Activated CD4-positive, alpha-beta T cell treated with anti-CD3 and anti-CD28 coated beads, Interleukin-2, amount 10 ng/mL, durations not matched to agents 7 days and 5 days (primary cell): ENCODE results near the gene SMURF2. TPM values are rescaled to one million over a fixed set of nuclear protein-coding genes. Genes with fewer than 3 reads are reported as not detected.

Experiments
- CTCF ChIA-PET: fragments of 350-600 bp; sonication (Branson Sonifier 250); formaldehyde crosslinking; loops from one replicate; lab custom pipeline; 2021; ENCODE audit warnings: antibody characterized with exemption; lab: Charles Lee
- POLR2A ChIA-PET: fragments of 350-600 bp; sonication (Branson Sonifier 250); formaldehyde crosslinking; loops from one replicate; lab custom pipeline; 2021; ENCODE audit warnings: antibody characterized with exemption; lab: Charles Lee
- DNase-seq: peaks from one replicate; pipeline ENCODE4 v3.0.0-alpha.2; 2020
- H3K27ac Mint-ChIP-seq: one replicate; pipeline ENCODE4 v1.8.0; 2021; ENCODE audit warnings: mild to moderate bottlenecking, moderate library complexity, mixed read lengths
- H3K27me3 Mint-ChIP-seq: one replicate; pipeline ENCODE4 v1.8.0; 2021; ENCODE audit warnings: mixed read lengths
- H3K36me3 Mint-ChIP-seq: one replicate; pipeline ENCODE4 v1.8.0; 2021; ENCODE audit warnings: low read depth, mixed read lengths
- H3K4me1 Mint-ChIP-seq: one replicate; pipeline ENCODE4 v1.8.0; 2021; ENCODE audit warnings: mixed read lengths
- H3K4me3 Mint-ChIP-seq: one replicate; pipeline ENCODE4 v1.8.0; 2021; ENCODE audit warnings: mild to moderate bottlenecking, moderate library complexity, mixed read lengths
- H3K9me3 Mint-ChIP-seq: one replicate; pipeline ENCODE4 v1.8.0; 2021; ENCODE audit warnings: mixed read lengths
- total RNA-seq, 2 experiments: library from RNA; stranded (reverse); gene quantifications; one replicate each; pipeline ENCODE4 v1.2.3, GENCODE V29; 2021

Gene SMURF2
- total RNA-seq, 2 experiments from 2014 or later: 17.4 to 18.2 TPM

DNA sequence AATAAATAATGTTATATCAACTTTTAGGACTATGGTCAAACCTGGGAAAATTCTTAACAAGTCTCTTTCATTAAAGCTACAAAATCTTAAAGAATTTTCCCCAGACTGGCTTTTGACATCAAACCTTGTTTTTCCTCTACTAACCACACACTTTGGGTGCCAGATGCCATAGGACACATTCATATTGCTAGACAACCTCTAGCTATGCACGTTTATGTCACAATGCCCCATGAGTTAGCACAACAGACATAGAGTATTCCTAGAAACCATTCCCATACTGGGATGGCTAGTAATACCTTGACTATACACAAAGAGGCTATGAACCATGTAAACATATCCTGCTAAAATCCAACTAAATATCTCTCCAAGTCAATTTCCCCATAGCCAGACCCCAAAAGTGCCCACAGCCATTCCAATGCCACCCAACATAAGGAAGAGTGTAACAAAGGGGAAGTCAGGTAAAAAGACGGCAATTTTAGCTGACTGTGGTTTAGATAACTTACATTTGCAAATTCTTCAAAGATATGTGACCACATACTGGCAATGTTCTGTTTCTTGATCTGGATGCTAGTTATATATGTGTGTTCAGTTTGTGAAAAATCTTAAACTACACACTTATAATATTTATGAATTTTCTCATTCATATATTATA is 23.4 kb downstream of the SMURF2 start:
- ChIA-PET CTCF (interaction anchor here (1.4 kb wide), 1 partner anchor 15 kb away, joined by 3 read pairs; no protein-coding TSS in a partner anchor), POLR2A (no interaction called here)
- Mint-ChIP-seq H3K27ac (no peak overlapping the region), H3K27me3 (no peaks in the 10 kb centered on the region), H3K9me3 (no peaks in the 10 kb centered on the region), H3K4me3 (no peak overlapping the region), H3K36me3 (peaks cover 19% of the 10 kb centered on the region), H3K4me1 (peaks cover 28% of the 10 kb centered on the region)
- no peak for DNase-seq

DNA sequence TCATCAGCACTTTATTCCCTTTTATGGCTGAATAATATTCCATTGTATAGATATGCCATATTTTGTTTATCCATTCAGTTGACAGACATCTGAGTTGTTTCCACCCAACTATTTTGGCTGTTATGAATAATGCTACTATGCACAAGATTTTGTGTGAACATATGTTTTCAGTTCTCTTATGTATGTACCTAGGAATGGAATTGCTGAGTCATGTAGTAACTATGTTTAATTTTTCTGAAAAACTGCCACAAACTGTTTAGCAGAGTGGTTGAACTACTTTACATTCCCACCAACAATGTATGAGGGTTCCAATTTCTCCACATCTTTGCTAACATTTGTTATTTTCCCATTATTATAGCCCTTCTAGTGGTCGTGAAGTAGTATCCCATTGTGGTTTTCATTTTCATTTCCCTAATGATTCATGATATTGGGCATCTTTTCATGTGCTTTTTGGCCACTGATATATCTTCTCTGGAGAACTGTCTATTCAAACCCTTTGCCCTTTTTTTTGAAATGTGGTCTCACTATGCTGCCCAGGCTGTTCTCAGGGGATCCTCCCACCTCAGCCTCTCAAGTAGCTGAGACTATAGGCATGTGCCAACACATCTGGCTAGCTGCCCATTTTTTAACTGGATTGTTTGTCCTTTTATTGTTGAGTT is 26.3 kb downstream of the SMURF2 start:
- H3K36me3 Mint-ChIP-seq: peaks cover 17% of the 10 kb centered on the region
- ChIA-PET CTCF (interaction anchor here (0.8 kb wide), 1 partner anchor 9 kb away, joined by 4 read pairs; no protein-coding TSS in a partner anchor), POLR2A (no interaction called here)
- DNase-seq: no peak
- H3K27ac Mint-ChIP-seq: no peak overlapping the region
- no peak overlapping the region for H3K4me3 Mint-ChIP-seq
- H3K4me1 Mint-ChIP-seq: peaks cover 32% of the 10 kb centered on the region
- no peaks in the 10 kb centered on the region for H3K9me3 Mint-ChIP-seq
- H3K27me3 Mint-ChIP-seq: no peaks in the 10 kb centered on the region

DNA sequence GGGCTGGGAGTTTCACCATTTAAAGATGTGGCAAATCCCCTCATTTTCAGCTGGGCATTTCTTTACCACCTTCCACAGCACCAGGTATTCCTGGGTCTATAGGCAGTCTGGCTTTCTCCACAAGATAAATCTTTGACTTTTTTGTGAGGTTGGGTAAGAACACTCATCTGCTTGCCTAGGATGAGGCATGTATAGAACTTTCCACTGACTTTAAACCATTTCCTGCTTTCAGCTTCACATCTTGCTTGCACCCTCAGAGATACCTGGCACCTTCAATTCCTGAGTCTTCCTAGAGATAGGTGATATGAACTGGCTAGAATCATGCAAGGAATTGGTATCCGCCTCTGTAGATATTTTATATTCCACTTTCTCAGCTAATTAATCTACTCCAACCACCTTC is 27.9 kb downstream of the SMURF2 start:
- ChIA-PET CTCF (interaction anchor here (0.6 to 1.2 kb wide), 4 partner anchors 10 to 68 kb away, joined by 3 to 9 read pairs (median 6); no protein-coding TSS in a partner anchor), POLR2A (interaction anchor here (0.5 kb wide), 2 partner anchors 42 to 129 kb away, joined by 3 read pairs; no protein-coding TSS in a partner anchor)
- Mint-ChIP-seq H3K36me3 (peaks cover 17% of the 10 kb centered on the region), H3K9me3 (no peaks in the 10 kb centered on the region), H3K27ac (peak overlapping the region; percentile 13), H3K4me3 (no peak overlapping the region), H3K4me1 (peaks cover 40% of the 10 kb centered on the region), H3K27me3 (no peaks in the 10 kb centered on the region)
- DNase-seq: no peak

DNA sequence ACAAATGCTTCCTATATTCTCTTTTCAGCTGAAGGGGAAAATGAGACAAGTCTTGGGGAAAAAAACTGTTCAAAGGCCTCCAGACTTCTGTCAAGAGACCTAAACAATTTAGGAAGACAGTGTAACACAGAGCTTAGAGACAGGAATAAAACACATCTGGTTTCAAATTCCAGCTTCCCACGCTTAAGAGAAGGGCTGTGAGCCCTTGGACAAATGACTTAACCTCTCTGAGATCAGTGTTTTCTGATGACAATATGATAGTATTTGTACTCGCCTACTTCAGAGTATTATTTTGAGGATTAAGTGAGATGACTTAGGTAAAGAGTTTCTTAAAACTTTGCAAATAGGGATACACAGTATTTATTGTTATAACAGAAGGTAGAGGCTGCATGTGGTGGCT is 29.5 kb downstream of the SMURF2 start:
- ChIA-PET CTCF (interaction anchor here (0.6 to 1.6 kb wide), 6 partner anchors 14 to 1764 kb away, joined by 3 to 4 read pairs (median 4); no protein-coding TSS in a partner anchor), POLR2A (interaction anchor here (0.6 kb wide), 1 partner anchor 9 kb away, joined by 3 read pairs; no protein-coding TSS in a partner anchor)
- H3K27ac Mint-ChIP-seq: no peak overlapping the region
- no peak overlapping the region for H3K4me3 Mint-ChIP-seq
- H3K4me1 Mint-ChIP-seq: peaks cover 51% of the 10 kb centered on the region
- H3K9me3 Mint-ChIP-seq: no peaks in the 10 kb centered on the region
- H3K27me3 Mint-ChIP-seq: no peaks in the 10 kb centered on the region
- H3K36me3 Mint-ChIP-seq: peaks cover 12% of the 10 kb centered on the region
- DNase-seq: no peak

DNA sequence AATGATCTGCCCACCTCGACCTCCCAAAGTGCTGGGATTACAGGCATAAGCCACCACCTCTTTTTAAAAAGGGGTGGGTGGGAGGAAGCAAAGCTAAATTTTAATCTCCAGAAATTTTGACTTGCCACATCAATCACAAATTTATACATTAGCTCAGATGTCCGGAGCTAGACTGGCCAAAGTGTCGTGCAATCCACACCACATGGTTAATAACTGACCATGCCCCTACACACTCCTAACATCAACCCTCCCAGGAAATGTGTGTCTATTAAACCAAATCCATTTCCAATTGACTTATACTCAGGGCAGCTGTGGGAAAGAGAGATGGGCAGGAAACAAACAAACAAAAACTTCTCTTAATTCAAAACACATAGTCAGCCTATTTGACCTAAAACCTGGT is 29.9 kb downstream of the SMURF2 start:
- POLR2A ChIA-PET: interaction anchor here (0.6 kb wide), 1 partner anchor 9 kb away, joined by 3 read pairs; no protein-coding TSS in a partner anchor
- peaks cover 55% of the 10 kb centered on the region for H3K4me1 Mint-ChIP-seq
- H3K4me3 Mint-ChIP-seq: no peak overlapping the region
- DNase-seq: no peak
- CTCF ChIA-PET: interaction anchor here (0.6 to 1.6 kb wide), 6 partner anchors 14 to 1764 kb away, joined by 3 to 4 read pairs (median 4); no protein-coding TSS in a partner anchor
- H3K27me3 Mint-ChIP-seq: no peaks in the 10 kb centered on the region
- H3K36me3 Mint-ChIP-seq: peaks cover 12% of the 10 kb centered on the region
- no peak overlapping the region for H3K27ac Mint-ChIP-seq
- H3K9me3 Mint-ChIP-seq: no peaks in the 10 kb centered on the region

DNA sequence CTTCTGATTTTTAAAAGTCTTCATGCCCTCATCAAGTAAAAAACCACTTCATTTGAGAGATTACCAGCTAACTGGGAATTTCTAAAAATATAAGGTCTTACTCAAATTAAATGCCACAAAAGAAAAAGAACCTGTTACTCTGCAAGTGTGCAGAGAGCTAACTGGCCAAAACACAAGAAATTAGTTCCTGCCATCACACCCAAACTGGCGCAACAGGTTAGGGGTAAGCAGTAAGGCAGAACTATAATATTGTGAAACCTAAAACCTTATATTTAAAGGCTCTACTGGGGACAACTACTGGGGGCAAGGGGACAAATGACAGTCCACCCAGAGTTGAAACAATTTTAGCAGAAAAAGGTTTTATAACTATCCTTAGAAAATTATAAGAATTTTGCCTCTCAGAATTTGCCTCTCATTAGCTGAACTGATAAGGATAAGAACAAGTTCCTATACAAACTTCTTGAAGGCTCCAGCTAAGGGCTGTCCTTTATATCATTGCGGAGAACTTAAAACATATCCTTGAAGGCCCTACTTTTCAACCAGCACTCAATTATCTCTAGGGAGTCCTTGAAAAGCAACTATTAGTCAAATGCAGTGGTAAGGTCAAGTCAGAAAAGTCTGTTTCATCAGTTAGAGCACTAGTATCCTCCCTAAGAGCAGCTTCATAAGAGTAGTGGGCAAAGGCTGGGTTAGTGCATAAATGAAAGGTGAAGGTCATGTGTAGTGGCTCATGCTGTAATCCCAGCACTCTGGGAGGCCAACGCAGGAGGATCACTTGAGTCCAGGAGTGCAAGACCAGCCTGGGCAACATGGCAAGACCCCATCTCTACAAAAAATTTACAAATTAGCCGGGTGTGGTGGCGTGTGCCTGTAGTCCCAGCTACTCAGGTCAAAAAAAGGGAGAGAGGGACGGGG is 31.5 kb downstream of the SMURF2 start:
- H3K4me1 Mint-ChIP-seq: peaks cover 47% of the 10 kb centered on the region
- POLR2A ChIA-PET: no interaction called here
- CTCF ChIA-PET: interaction anchor here (0.7 to 0.8 kb wide), 2 partner anchors 16 to 19 kb away, joined by 3 to 4 read pairs; no protein-coding TSS in a partner anchor
- H3K27ac Mint-ChIP-seq: no peak overlapping the region
- H3K9me3 Mint-ChIP-seq: no peaks in the 10 kb centered on the region
- DNase-seq: no peak
- no peak overlapping the region for H3K4me3 Mint-ChIP-seq
- H3K27me3 Mint-ChIP-seq: no peaks in the 10 kb centered on the region
- peaks cover 9% of the 10 kb centered on the region for H3K36me3 Mint-ChIP-seq

DNA sequence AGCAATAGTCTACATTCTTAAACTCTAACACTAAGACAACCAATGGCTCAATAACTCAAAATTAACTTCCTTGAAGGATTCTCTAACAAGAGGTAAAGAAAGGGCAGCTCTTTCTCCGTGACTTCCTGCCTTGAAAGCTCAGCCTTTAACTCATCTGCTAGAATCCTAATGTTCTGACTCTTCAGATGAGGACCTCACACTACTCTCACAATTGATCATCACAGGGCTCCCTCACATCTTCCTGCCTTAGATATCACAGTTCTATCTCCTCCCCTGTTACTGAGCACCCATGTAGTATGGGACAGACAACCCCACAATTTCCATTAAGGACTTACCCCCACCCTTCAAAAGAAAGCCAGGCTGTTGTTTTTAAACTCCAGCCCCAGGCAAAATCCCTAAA is 33.5 kb downstream of the SMURF2 start:
- H3K27ac Mint-ChIP-seq: peak overlapping the region; percentile 57
- H3K4me1 Mint-ChIP-seq: peaks cover 35% of the 10 kb centered on the region
- no peak overlapping the region for H3K4me3 Mint-ChIP-seq
- no peaks in the 10 kb centered on the region for H3K27me3 Mint-ChIP-seq
- DNase-seq: no peak
- no peaks in the 10 kb centered on the region for H3K9me3 Mint-ChIP-seq
- CTCF ChIA-PET: interaction anchor here (1.2 kb wide), 1 partner anchor 13 kb away, joined by 4 read pairs; no protein-coding TSS in a partner anchor
- H3K36me3 Mint-ChIP-seq: no peaks in the 10 kb centered on the region
- POLR2A ChIA-PET: no interaction called here

DNA sequence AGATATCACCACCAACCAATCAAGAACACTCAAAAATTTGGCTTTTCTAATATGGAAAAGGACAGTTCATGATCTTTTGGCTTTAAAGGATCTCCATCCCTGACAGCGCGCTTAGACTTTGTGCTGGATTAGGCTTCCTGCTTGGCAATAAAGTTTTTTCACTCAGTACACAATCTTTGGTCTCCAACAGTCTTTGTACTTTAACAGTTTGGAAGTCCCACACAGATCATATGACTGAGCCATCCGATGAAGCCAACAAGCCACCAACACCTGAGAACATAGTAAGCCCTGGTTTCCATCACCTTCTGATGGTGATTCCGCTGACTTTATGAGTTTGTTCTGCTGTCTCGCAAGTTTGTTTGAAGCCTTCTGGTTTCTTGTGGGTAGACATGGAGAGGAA is 34.3 kb downstream of the SMURF2 start:
- ChIA-PET POLR2A (no interaction called here), CTCF (no interaction called here)
- peaks cover 4% of the 10 kb centered on the region for H3K36me3 Mint-ChIP-seq
- no peaks in the 10 kb centered on the region for H3K27me3 Mint-ChIP-seq
- no peak overlapping the region for H3K27ac Mint-ChIP-seq
- H3K9me3 Mint-ChIP-seq: no peaks in the 10 kb centered on the region
- H3K4me1 Mint-ChIP-seq: peaks cover 32% of the 10 kb centered on the region
- no peak overlapping the region for H3K4me3 Mint-ChIP-seq
- DNase-seq: no peak

DNA sequence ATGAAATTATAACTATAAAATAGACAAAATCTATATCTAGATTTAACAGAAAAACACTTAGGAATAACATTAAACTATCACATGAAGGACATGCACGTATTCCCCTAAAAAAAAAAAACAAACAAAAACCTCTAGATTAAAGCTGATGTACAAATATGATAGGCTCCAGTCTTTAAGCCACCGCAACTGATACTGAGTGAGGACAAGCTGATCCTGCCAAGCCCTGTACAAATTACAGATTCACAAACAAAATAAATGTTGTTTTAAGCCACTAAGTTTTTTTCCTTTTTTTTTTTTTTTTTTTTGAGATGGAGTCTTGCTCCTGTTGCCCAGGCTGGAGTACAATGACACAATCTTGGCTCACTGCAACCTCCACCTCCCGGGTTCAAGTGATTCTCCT is 35.3 kb downstream of the SMURF2 start:
- Mint-ChIP-seq H3K9me3 (no peaks in the 10 kb centered on the region), H3K27me3 (no peaks in the 10 kb centered on the region), H3K4me1 (peaks cover 30% of the 10 kb centered on the region), H3K4me3 (no peak overlapping the region), H3K27ac (no peak overlapping the region), H3K36me3 (peaks cover 4% of the 10 kb centered on the region)
- ChIA-PET CTCF (no interaction called here), POLR2A (interaction anchor here (0.6 kb wide), 1 partner anchor 145 kb away, joined by 3 read pairs; no protein-coding TSS in a partner anchor)
- DNase-seq: no peak

DNA sequence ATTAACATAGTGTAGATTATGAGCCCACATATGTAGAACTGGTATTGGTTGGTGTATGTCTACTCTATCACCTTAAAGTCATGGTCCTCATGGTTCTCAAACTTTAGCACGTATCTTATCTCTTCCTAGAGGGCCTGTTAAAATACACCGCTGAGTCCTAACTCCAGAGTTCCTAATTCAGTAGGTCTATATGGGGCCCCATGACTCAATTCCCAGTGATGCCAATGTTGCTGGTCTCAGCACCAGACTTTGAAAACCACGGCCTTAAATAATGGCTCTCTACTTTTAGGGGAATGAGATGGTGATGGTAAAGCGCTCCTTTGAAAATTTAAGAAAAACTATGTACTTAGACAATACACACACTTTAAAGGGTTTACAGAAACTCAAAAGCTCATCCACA is 36.6 kb downstream of the SMURF2 start:
- H3K4me1 Mint-ChIP-seq: peaks cover 24% of the 10 kb centered on the region
- no peak overlapping the region for H3K27ac Mint-ChIP-seq
- CTCF ChIA-PET: no interaction called here
- POLR2A ChIA-PET: no interaction called here
- H3K9me3 Mint-ChIP-seq: no peaks in the 10 kb centered on the region
- DNase-seq: no peak
- H3K4me3 Mint-ChIP-seq: no peak overlapping the region
- H3K36me3 Mint-ChIP-seq: peaks cover 4% of the 10 kb centered on the region
- H3K27me3 Mint-ChIP-seq: no peaks in the 10 kb centered on the region

DNA sequence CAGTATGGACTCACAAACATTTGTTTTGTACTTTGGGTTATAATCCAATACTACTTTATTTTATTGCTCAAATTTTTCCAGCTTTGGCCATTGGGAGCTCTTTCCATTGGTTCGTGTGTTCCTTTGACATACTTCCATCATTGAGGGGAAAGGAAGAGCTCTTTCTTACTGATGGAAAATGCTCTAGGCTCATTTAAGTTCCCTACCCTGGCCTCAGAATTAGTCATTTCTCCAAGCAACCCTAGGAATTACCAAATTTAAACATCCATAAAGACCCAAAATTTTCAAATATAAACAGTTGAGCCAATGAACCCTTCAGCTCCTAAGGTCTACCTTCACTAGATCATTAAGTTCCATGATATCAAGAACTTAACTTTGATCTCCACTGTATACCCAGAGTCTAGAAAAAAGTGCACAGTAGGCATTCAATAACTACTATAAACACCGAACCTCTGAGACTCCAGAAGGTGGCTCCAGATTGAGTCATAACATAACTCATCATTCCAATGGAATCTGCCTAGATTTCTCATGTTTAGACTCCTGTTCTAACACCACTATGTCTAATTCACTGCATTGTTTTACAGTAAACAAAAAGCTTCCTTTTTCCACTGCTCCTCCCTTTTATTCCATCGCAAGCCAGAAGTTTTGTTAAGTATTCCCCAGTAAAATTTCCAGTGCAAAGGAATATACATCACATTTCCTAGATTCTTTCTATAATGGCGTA is 39.0 kb downstream of the SMURF2 start:
- H3K4me3 Mint-ChIP-seq: no peak overlapping the region
- DNase-seq: no peak
- CTCF ChIA-PET: interaction anchor here (0.8 to 1.1 kb wide), 3 partner anchors 9 to 113 kb away, joined by 3 read pairs; no protein-coding TSS in a partner anchor
- H3K36me3 Mint-ChIP-seq: peaks cover 4% of the 10 kb centered on the region
- H3K27ac Mint-ChIP-seq: no peak overlapping the region
- H3K27me3 Mint-ChIP-seq: no peaks in the 10 kb centered on the region
- POLR2A ChIA-PET: interaction anchor here (0.7 to 1.2 kb wide), 2 partner anchors 9 to 1041 kb away, joined by 3 read pairs; no protein-coding TSS in a partner anchor
- peaks cover 8% of the 10 kb centered on the region for H3K4me1 Mint-ChIP-seq
- H3K9me3 Mint-ChIP-seq: no peaks in the 10 kb centered on the region

DNA sequence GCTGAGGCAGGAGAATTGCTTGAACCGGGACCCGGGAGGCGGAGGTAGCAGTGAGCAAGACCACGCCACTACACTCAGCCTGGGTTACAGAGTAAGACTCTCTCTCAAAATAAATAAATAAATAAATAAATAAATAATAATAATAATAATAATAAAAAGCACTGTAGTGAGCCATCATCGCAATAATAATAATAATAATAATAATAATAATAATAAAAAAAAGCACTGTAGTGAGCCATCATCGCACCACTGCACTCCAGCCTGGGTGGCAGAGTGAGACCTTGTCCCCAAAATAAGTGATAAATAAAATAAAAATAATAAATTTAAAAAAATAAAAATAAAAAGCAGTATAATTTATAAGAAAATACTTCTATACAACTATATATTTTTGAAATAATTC is 40.3 kb downstream of the SMURF2 start:
- H3K27ac Mint-ChIP-seq: no peak overlapping the region
- no peaks in the 10 kb centered on the region for H3K9me3 Mint-ChIP-seq
- no peak overlapping the region for H3K4me3 Mint-ChIP-seq
- peaks cover 4% of the 10 kb centered on the region for H3K36me3 Mint-ChIP-seq
- ChIA-PET POLR2A (no interaction called here), CTCF (no interaction called here)
- H3K4me1 Mint-ChIP-seq: no peaks in the 10 kb centered on the region
- no peak for DNase-seq
- H3K27me3 Mint-ChIP-seq: no peaks in the 10 kb centered on the region
